HTR-8/SVneo (cell line): ENCODE measurements around the gene ARHGAP23.
"Not testable (repeated sequence)": the region's sequence is repeated elsewhere in the genome, so short reads cannot be mapped to it uniquely, and the experiment has no call there.

Source experiments
- DNase-seq: peaks from one replicate; pipeline ENCODE4 v3.0.0; 2011; ENCODE audit warnings: low spot score, mixed read lengths; ENCODE audit not compliant: insufficient read length
- FAIRE-seq: peaks from 2 replicates; lab custom pipeline; 2011; peaks lifted over from hg19 to GRCh38; lab: Jason Lieb, UNC

Gene ARHGAP23

GRCh38 chr17:38421171-38421841 lies 7.0 kb upstream of the ARHGAP23 start:
- no peak for DNase-seq
- FAIRE-seq, result no peak

- no peak for FAIRE-seq
- DNase-seq, result no peak
Observed at GRCh38 chr17:38421871-38422827, 6.1 kb upstream of the ARHGAP23 start.

GRCh38 chr17:38424297-38424972 lies 3.8 kb upstream of the ARHGAP23 start:
- DNase-seq (no peak), FAIRE-seq (no peak)

GRCh38 chr17:38425031-38425430 lies 3.2 kb upstream of the ARHGAP23 start:
- no peak for FAIRE-seq
- no peak for DNase-seq

GRCh38 chr17:38425744-38426143 lies 2.5 kb upstream of the ARHGAP23 start:
- no peak for FAIRE-seq

GRCh38 chr17:38426441-38426840 lies 1.8 kb upstream of the ARHGAP23 start:
- FAIRE-seq (no peak), DNase-seq (no peak)

More at GRCh38 chr17:38425744-38426143, 2.5 kb upstream of the ARHGAP23 start:
- peak; percentile 75 for DNase-seq

- no peak for DNase-seq
- no peak for FAIRE-seq
Observed at GRCh38 chr17:38427160-38427949, 909 bp upstream of the ARHGAP23 start.

- DNase-seq, result peak; percentile 83
- FAIRE-seq, result no peak
Observed at GRCh38 chr17:38428643-38429371, 543 bp downstream of the ARHGAP23 start.

GRCh38 chr17:38429476-38430100 lies 1.3 kb downstream of the ARHGAP23 start:
- FAIRE-seq, result no peak
- no peak for DNase-seq

- no peak for FAIRE-seq
- no peak for DNase-seq
Observed at GRCh38 chr17:38430316-38430715, 2.1 kb downstream of the ARHGAP23 start.

- no peak for DNase-seq
- no peak for FAIRE-seq
Observed at GRCh38 chr17:38430822-38431221, 2.6 kb downstream of the ARHGAP23 start.

GRCh38 chr17:38431346-38432145 lies 3.3 kb downstream of the ARHGAP23 start:
- FAIRE-seq, result no peak

GRCh38 chr17:38434178-38434665 lies 6.0 kb downstream of the ARHGAP23 start:
- DNase-seq (no peak), FAIRE-seq (no peak)

More at GRCh38 chr17:38431346-38432145, 3.3 kb downstream of the ARHGAP23 start:
- no peak for DNase-seq

- DNase-seq (no peak), FAIRE-seq (no peak)
Observed at GRCh38 chr17:38435795-38436194, 7.5 kb downstream of the ARHGAP23 start.

- FAIRE-seq (no peak), DNase-seq (no peak)
Observed at GRCh38 chr17:38436386-38436785, 8.1 kb downstream of the ARHGAP23 start.

- not testable (repeated sequence) for FAIRE-seq, DNase-seq
Observed at GRCh38 chr17:38437313-38437712, 9.0 kb downstream of the ARHGAP23 start.

- DNase-seq (no peak), FAIRE-seq (no peak)
Observed at GRCh38 chr17:38439436-38439835, 11.2 kb downstream of the ARHGAP23 start.
